H9 (cell line): ENCODE data around the gene VARS1. TPM values are rescaled to one million over a fixed set of nuclear protein-coding genes. Genes with fewer than 3 reads are reported as not detected.

Source experiments
- DNase-seq: peaks from one replicate; pipeline ENCODE4 v3.0.0-alpha.2; 2017
- H2AFZ ChIP-seq: one replicate; pipeline ENCODE4 v1.6.1; 2013; ENCODE audit warnings: mild to moderate bottlenecking, low read length, control low read depth, moderate library complexity
- H2AK5ac ChIP-seq: 2 replicates; pipeline ENCODE4 v1.6.1; 2013; ENCODE audit warnings: low read length, control low read depth, mixed read lengths; ENCODE audit not compliant: insufficient read length
- H2BK120ac ChIP-seq: one replicate; pipeline ENCODE4 v1.6.1; 2013; ENCODE audit warnings: low read depth, mild to moderate bottlenecking, low read length, control low read depth, inconsistent platforms; ENCODE audit not compliant: poor library complexity, severe bottlenecking
- H2BK12ac ChIP-seq: 2 replicates; pipeline ENCODE4 v1.6.1; 2013; ENCODE audit warnings: low read length, control low read depth, mixed read lengths, low read depth; ENCODE audit not compliant: insufficient read length
- H2BK15ac ChIP-seq: 2 replicates; pipeline ENCODE4 v1.6.1; 2013; ENCODE audit warnings: low read depth, low read length, control low read depth
- H2BK20ac ChIP-seq: one replicate; pipeline ENCODE4 v1.6.1; 2013; ENCODE audit warnings: low read depth, mild to moderate bottlenecking, low read length, control low read depth, inconsistent platforms; ENCODE audit not compliant: poor library complexity, severe bottlenecking
- H2BK5ac ChIP-seq: 2 replicates; pipeline ENCODE4 v1.6.1; 2013; ENCODE audit warnings: low read length, control low read depth, mixed read lengths; ENCODE audit not compliant: insufficient read length
- H3K14ac ChIP-seq: 2 replicates; pipeline ENCODE4 v1.6.1; 2013; ENCODE audit warnings: low read length, control low read depth; ENCODE audit not compliant: insufficient read depth
- H3K18ac ChIP-seq: 2 replicates; pipeline ENCODE4 v1.6.1; 2013; ENCODE audit warnings: low read depth, mild to moderate bottlenecking, mixed read lengths, low read length, control low read depth; ENCODE audit not compliant: insufficient read length
- H3K23ac ChIP-seq: 2 replicates; pipeline ENCODE4 v1.6.1; 2013; ENCODE audit warnings: low read length, control low read depth, mixed read lengths, low read depth; ENCODE audit not compliant: insufficient read length
- H3K23me2 ChIP-seq: 2 replicates; pipeline ENCODE4 v1.6.1; 2013; ENCODE audit warnings: low read depth, mild to moderate bottlenecking, mixed read lengths, low read length, control low read depth; ENCODE audit not compliant: insufficient read length, poor library complexity, severe bottlenecking
- H3K27ac ChIP-seq: 2 replicates; pipeline ENCODE4 v1.5.1; 2013; ENCODE audit warnings: low read length, control low read depth, mixed read lengths, low read depth; ENCODE audit not compliant: insufficient read length
- H3K27me3 ChIP-seq: 2 replicates; pipeline ENCODE4 v1.6.1; 2013; ENCODE audit warnings: low read length, control low read depth, inconsistent platforms; ENCODE audit not compliant: insufficient read depth
- H3K4ac ChIP-seq: 2 replicates; pipeline ENCODE4 v1.6.1; 2013; ENCODE audit warnings: low read depth, mild to moderate bottlenecking, control low read depth, inconsistent platforms, low read length, moderate library complexity
- H3K4me1 ChIP-seq: 2 replicates; pipeline ENCODE4 v1.6.1; 2013; ENCODE audit warnings: low read length, control low read depth, inconsistent platforms; ENCODE audit not compliant: insufficient read depth
- H3K4me2 ChIP-seq: 2 replicates; pipeline ENCODE4 v1.6.1; 2013; ENCODE audit warnings: low read length, control low read depth, mixed read lengths; ENCODE audit not compliant: insufficient read length, insufficient read depth
- H3K56ac ChIP-seq: 2 replicates; pipeline ENCODE4 v1.6.1; 2013; ENCODE audit warnings: low read depth, mild to moderate bottlenecking, mixed read lengths, low read length, control low read depth; ENCODE audit not compliant: insufficient read length
- H3K79me1 ChIP-seq: 2 replicates; pipeline ENCODE4 v1.6.1; 2013; ENCODE audit warnings: low read depth, mild to moderate bottlenecking, moderate library complexity, low read length, control low read depth, inconsistent platforms; ENCODE audit not compliant: insufficient read depth, poor library complexity, severe bottlenecking
- H3K79me2 ChIP-seq: 2 replicates; pipeline ENCODE4 v1.6.1; 2013; ENCODE audit warnings: low read length, control low read depth, inconsistent platforms; ENCODE audit not compliant: insufficient read depth
- H3K9ac ChIP-seq: 2 replicates; pipeline ENCODE4 v1.6.1; 2013; ENCODE audit warnings: low read length, control low read depth, mixed read lengths; ENCODE audit not compliant: insufficient read length; ENCODE audit errors: extremely low read depth
- H3K9me3 ChIP-seq: one replicate; pipeline ENCODE4 v1.6.1; 2013; ENCODE audit warnings: low read depth, low read length, inconsistent platforms; ENCODE audit not compliant: control insufficient read depth
- H3T11ph ChIP-seq: one replicate; pipeline ENCODE4 v1.6.1; 2013; ENCODE audit warnings: mild to moderate bottlenecking, low read length, control low read depth, inconsistent platforms
- H4K20me1 ChIP-seq: one replicate; pipeline ENCODE4 v1.6.1; 2013; ENCODE audit not compliant: control insufficient read depth, insufficient read length, insufficient read depth
- H4K5ac ChIP-seq: 2 replicates; pipeline ENCODE4 v1.6.1; 2013; ENCODE audit warnings: low read depth, mild to moderate bottlenecking, mixed read lengths, low read length, control low read depth; ENCODE audit not compliant: insufficient read length
- H4K8ac ChIP-seq: replicated peaks from 2 replicates; pipeline ENCODE4 v1.6.1; 2013; ENCODE audit warnings: low read length, control low read depth, mixed read lengths, low read depth; ENCODE audit not compliant: insufficient read length
- H4K91ac ChIP-seq: 2 replicates; pipeline ENCODE4 v1.6.1; 2013; ENCODE audit warnings: low read depth, mild to moderate bottlenecking, moderate library complexity, mixed read lengths, low read length, control low read depth; ENCODE audit not compliant: insufficient read length
- H3K27ac Mint-ChIP-seq, 3 experiments: 2 replicates in 2 of 3; 3 replicates in 1 of 3; pipeline ENCODE4 v1.8.0; 2020 to 2021; ENCODE audit warnings: mixed read lengths in 3 of 3, mild to moderate bottlenecking in 1 of 3, moderate library complexity in 1 of 3
- H3K27me3 Mint-ChIP-seq: 2 replicates; pipeline ENCODE4 v1.8.0; 2021; ENCODE audit warnings: low read depth, mild to moderate bottlenecking, moderate library complexity, mixed read lengths
- H3K36me3 Mint-ChIP-seq, 3 experiments: 2 replicates in 2 of 3; 3 replicates in 1 of 3; pipeline ENCODE4 v1.8.0; 2020 to 2021; ENCODE audit warnings: low read depth in 3 of 3, mixed read lengths in 3 of 3; ENCODE audit not compliant: insufficient read depth in 1 of 3
- H3K4me1 Mint-ChIP-seq, 2 experiments: 2 replicates each; pipeline ENCODE4 v1.8.0; 2020; ENCODE audit warnings: mixed read lengths in 2 of 2
- H3K4me3 Mint-ChIP-seq, 2 experiments: 2 replicates in 1 of 2; 3 replicates in 1 of 2; pipeline ENCODE4 v1.8.0; 2020 to 2021; ENCODE audit warnings: mild to moderate bottlenecking in 2 of 2, mixed read lengths in 2 of 2, moderate library complexity in 1 of 2
- H3K9me3 Mint-ChIP-seq, 2 experiments: 2 replicates in 1 of 2; 3 replicates in 1 of 2; pipeline ENCODE4 v1.8.0; 2020; ENCODE audit warnings: mild to moderate bottlenecking in 2 of 2, mixed read lengths in 2 of 2, moderate library complexity in 1 of 2
- CTCF ChIP-seq: fragments of 200-600 bp; sonication (generic); conservative IDR thresholded peaks from 3 replicates; pipeline ENCODE4 v1.8.0; 2021; ENCODE audit warnings: antibody characterized with exemption, mild to moderate bottlenecking
- WGBS: extraction: QIAGEN DNeasy Blood & Tissue Kit; methylation state at CpG from one replicate; pipeline ENCODE4 v1.1.7; 2013; ENCODE audit warnings: missing lambda C conversion rate, low lambda C conversion rate, mixed read lengths; ENCODE audit not compliant: insufficient read length; ENCODE audit errors: extremely low coverage; 5-methylcytosine and 5-hydroxymethylcytosine counted together
- total RNA-seq: library from RNA; stranded (reverse); gene quantifications from 2 replicates; pipeline ENCODE4 v1.2.1, GENCODE V29; 2021

VARS1 gene
- total RNA-seq, 1 experiment from 2014 or later = 154 TPM

GRCh38 chr6:31794866-31795615 is 511 bp downstream of the VARS1 start:
- Mint-ChIP-seq H3K4me1 (peaks cover 10% of the 10 kb centered on the region in 2 experiments), H3K36me3 (peaks cover 14 to 57% (median 46%) of the 10 kb centered on the region in 3 experiments), H3K9me3 (no peaks in the 10 kb centered on the region), H3K27me3 (no peaks in the 10 kb centered on the region), H3K27ac (peak overlapping the region; percentile 97 to 98 (median 98)), H3K4me3 (peak overlapping the region; percentile 98)
- Histone ChIP-seq H3K79me1 (no peaks in the 10 kb centered on the region), H4K20me1 (no peaks in the 10 kb centered on the region), H2BK20ac (no peak overlapping the region), H3K9me3 (no peaks in the 10 kb centered on the region), H3K79me2 (peaks cover 2% of the 10 kb centered on the region; the same call in 1 of the 2 replicates), H3K23ac (no peak overlapping the region), H3T11ph (no peak overlapping the region), H4K5ac (no peak overlapping the region), H3K14ac (peak overlapping the region; percentile 72; the same call in 1 of the 2 replicates), H4K91ac (no peak overlapping the region), H2BK5ac (no peak overlapping the region), H3K9ac (peak overlapping the region; percentile 72), H3K56ac (no peak overlapping the region), H2BK15ac (no peak overlapping the region), H3K4ac (no peak overlapping the region), H2BK12ac (no peak overlapping the region), H3K23me2 (peaks cover 3% of the 10 kb centered on the region), H2BK120ac (no peak overlapping the region), H2AK5ac (no peak overlapping the region), H2AFZ (no peak overlapping the region), H3K27me3 (no peaks in the 10 kb centered on the region), H3K18ac (peak overlapping the region; percentile 68), H4K8ac (no peak overlapping the region), H3K4me2 (peak overlapping the region; percentile 77), H3K4me1 (no peaks in the 10 kb centered on the region), H3K27ac (no peak overlapping the region)
- no peak for TF ChIP-seq CTCF
- WGBS = no CpG with 5 or more reads among the region's 44 CpGs
- DNase-seq = no peak
